SH-SY5Y (cell line): ENCODE results near the gene CYP2W1.

Source experiments
- GATA2 ChIP-seq: IDR thresholded peaks from 2 replicates; pipeline ENCODE4 v1.6.1; 2011; ENCODE audit warnings: mild to moderate bottlenecking, low read depth, low read length
- GATA3 ChIP-seq: IDR thresholded peaks from 2 replicates; pipeline ENCODE4 v1.6.1; 2011; ENCODE audit warnings: low read depth, mild to moderate bottlenecking, low read length, moderate library complexity

Gene CYP2W1

DNA sequence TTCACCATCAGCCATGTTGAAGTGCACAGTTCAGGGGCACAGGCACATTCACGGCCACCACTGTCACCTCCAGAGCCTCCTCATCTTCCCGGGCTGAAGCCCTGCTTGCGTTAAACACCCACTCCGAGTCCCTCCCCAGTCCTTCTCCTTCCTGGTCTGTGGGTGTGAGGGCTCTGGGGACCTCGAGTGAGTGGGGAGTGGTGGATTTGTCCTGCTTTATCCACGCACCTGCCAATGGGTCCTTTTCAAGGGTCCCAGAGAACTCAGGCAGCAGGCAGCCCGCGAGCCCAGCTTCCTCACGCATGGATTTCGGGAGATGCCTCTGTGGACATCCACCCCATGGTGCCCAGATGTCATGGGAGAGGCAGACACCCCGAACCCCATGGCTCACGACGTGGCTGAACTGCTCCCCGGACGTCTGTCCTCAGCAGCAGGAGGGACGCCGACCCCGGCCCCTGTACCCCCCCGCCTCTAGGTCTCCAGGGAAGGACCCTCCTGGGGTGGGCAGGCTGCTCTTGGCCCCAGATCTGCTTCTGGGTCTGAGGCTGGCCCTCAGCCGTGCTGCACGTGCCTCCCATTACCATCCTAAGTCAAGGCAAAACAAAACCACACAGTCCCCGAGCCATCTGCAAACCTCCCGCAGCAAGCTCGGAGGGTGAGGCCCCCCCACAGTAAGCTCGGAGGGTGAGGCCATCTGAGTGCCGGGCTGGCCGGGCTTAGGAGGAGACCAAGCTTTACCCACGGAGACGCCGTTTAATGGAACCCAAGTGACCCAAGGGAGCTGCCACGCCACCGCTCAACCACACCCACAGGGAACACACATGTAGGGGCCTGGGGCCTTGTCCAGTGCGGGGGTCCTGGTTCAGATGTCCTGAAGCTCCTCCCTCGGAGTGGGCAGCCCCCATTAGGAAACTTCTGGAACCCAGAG is 9.0 kb downstream of the CYP2W1 start:
- no peak for TF ChIP-seq GATA3
- no peak for TF ChIP-seq GATA2

DNA sequence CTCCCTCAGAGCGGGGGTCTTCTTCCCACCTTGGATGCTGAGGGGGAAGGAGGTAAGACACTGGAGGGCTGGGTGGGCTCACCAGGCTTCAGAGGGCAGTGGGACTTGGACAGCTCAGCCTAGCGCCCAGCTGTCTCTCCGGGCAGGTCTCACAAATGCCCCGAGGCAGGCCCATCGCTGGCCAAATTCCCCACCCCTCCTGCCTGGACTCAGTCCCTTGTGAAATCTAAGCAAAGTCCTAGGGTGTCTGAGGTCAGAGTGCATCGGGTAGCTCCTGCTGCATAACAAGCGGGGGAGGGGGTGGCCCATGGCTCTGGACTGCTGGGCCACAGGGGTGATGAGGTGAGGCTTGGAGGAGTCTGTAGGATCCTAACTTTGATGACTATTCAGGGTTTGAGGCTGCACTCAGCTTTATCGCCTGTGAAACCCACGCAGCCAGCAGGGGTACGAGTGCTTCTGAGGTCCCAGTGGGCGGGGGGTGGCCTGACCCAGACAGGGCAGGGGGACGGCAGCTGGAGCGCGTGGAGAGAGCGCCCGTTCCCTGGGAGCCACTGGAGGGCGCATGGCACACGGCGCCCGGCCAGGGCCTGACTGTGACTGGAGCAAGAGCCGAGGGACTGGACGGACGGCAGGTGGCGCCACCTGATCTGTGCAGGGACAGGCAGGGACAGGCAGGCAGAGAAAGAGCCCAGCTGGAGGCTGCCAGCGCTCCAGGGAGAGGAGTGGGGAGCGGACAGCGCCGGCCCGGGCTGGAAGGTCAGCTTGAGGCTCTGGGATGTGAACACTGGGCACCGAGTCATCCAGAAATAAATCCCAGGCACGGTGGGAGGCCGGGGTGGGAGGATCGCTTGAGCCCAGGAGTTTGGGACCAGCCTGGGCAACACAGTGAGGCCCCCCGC is 10.0 kb downstream of the CYP2W1 start:
- TF ChIP-seq GATA2 = no peak
- TF ChIP-seq GATA3 = no peak

DNA sequence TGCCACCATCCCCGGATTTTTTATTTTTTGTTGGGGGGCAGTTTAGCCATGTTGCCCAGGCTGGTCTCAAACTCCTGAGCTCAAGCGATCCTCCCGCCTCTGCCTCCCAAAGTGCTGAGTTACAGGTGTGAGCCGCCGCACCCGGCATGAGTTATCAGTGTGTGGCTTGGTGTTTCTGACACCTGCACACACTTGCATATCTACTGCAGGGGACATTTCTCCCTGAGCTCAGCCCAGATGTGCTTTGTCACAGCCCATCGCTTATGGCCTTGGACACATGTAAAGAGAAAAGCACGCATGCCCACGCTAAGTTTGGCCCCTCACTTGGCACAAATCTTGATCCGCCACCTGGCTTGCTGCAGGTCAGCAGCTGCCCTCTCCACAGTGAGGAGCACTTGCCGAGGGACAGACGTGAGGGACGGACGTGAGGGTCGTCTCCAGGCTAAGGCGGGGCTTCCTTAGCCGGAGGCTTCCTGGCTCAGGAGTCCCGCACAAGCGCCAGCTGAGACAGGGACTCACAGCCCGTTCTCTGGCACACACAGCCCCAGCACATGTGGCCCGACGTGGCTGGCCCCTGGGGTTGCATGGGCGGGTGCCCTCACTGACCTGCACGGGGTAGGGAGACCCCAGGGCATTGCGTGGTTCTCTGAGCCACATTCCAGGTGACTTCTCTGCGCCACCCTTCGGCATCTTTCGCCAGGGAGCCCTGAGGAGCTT is 11.8 kb downstream of the CYP2W1 start:
- TF ChIP-seq GATA3 (no peak), GATA2 (no peak)

DNA sequence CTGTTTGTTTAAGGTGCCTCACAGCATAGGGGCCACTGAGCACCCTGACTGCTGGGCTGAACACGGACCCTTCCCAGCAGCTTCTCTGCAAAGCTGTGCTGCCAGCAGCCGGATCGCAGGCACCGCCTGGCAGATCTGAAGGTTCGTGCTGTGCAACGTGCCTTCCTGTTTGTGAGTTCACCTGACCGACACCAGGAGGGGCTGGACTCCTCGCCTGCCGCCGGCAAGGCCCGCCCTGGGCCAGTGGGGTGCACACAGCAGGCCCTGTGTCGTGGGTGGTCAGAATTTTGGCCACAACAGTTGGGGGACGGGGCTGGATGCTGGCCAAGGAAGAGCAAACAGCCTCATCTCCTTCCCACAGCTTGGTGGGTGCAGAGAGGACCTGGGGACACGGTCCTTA is 12.6 kb downstream of the CYP2W1 start:
- TF ChIP-seq GATA3 (no peak), GATA2 (no peak)

DNA sequence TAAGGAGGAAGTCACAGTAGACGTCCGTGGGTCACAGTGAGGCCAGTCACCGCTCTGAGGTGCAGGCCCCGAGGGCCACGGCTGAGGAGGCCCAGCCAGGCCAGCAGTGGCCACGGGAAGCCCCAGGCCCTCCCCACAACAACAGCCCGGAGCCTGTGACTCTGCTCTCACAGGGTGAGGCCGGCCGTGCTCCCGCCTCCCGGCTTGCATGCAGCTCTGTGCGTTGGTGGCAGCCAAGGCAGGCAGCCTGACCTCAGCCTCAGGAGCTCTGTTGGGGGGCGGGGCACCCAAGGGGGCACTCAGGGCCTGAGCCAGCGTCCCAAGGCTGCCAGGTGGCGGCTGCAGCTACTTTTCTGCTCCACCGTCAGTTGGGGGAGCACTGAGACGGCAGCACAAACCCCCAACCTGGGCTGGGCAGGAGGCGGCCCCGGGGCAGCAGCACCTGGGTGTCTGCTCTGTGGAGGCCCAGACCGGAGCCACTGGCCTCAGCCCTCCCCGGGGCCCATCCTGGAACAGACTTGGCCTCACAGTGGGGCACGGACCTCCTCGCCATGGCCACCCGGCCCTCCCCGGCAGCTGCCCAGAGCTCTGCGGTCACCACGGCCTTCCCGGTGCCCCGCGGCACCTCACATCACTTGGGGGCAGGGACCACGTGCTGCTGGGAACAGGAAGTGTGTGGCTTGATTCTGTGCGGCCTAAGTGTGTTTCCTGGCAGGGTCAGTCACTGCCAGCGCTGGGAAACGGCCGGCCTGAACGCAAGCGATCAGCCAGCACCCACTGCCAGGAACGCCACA is 13.3 kb downstream of the CYP2W1 start:
- no peak for TF ChIP-seq GATA3
- TF ChIP-seq GATA2 = no peak

DNA sequence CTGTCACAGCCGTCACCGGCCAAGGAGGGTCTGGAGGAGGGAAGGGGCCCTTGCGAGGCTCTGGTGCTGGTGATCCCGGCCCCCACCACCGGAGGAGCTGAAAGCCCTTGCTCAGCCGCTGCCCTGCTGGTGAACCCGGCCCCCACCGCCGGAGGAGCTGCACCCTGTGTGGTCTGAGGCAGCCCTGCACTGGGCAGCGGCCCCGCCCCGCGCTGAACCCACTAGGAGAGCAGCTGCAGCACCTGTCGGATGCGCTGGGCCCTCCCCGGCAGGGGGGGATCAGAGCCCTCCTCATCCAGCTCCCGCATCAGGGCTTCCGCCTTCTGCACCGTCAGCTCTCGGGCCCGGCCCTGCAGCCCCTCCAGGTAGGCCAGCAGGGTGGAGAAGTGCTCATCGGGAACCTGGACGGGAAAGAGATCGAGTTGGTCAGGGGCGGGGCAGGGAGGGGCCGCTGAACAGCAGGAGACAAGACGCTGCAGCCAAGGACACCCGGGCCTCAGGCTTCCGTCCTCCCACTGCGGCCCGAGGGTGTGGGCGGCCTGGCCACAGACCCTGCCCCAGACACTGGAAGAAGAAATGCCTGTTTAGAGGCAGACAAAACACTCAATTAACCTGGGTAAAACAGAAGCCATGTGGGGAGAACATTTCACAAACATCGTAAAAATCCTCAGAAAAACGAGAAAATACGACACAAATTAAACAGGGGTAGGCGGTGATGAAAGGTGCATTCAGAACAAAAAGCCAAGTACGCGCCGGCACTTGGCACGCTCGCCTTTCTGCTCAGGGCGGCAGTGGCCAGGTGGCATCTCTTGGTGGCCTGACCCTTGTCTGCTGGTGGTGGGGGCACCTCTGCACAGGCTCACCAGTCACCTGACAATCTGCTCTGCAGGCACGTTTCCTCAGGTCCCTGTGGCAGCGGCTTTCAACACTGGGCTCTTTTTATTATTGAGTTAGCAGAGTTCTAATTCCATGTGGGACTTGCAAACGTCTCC is 14.7 kb downstream of the CYP2W1 start:
- TF ChIP-seq GATA2 (no peak), GATA3 (no peak)

DNA sequence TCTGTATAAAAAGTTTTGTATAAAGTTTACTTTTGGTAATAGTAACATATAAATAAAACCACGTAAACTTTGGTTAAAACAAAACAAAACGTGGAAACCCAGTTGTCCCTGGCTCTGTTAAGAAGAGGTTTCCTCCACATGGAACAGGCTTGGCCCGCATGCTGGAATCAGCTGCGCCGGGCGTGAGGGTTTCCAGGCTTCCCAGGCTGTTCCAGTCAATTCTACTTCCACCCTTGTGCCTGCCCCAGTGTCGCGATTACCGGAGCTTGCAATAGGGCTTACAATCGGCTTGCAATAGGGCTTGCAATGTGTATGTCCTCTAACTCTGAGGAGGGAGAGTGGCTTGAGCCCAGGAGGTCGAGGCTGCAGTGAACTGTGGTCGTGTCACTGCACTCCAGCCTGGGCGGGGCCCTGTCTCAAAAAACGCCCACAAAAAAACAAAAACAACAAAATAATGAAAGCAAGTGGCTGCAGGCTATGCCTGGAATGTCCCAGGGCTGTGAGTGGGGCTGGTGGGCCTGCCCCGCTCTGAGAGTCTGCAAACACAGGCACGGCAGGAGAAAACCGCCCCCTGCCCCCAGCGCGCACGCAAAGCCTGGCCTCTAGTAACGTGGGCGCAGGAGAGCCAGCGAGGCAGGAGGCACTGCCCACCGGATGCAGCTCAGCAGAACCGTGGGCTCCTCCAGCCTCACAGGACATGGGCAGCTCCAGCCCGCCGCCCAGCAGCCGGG is 16.3 kb downstream of the CYP2W1 start:
- no peak for TF ChIP-seq GATA3

DNA sequence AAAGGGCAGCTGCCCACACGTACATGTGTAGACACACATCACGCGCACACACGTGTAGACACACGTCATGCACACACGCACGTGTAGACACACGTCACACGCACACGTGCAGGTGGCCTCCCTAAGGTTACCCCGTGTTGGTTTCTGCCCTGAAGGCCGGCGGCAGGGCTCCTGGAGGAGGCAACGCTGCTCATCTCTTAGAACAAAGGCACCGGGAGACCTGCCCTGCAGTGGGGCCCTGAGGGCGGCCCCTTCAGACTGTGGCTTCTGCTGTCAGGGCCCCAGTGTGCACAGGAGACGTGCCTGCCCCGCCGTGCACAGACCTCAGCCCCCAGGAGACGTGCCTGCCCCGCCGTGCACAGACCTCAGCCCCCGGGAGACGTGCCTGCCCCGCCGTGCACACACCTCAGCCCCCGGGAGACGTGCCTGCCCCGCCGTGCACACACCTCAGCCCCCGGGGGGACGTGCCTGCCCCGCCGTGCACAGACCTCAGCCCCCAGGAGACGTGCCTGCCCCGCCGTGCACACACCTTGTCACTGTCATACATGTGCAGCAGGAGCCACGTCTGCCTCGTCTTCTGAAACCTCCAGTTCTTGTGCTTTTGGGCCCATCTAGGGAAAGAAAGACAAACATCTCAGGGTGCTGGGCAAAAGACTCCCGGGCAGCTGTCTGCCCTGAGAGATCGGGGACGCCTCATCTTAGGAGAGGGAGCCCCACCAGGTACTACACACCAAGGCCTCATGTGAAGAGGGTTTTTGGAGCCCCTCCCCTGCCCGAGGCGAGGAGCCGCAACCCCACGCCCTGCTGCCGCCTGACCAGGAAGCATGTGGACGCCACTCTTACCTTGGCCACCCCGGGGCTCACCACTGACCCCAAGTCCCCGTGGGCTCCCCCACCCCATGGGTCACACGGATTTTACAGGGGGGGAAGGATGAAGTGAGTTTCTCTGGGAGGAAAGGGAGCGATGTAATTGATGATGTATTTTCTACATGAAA is 17.3 kb downstream of the CYP2W1 start:
- TF ChIP-seq GATA3 = no peak

DNA sequence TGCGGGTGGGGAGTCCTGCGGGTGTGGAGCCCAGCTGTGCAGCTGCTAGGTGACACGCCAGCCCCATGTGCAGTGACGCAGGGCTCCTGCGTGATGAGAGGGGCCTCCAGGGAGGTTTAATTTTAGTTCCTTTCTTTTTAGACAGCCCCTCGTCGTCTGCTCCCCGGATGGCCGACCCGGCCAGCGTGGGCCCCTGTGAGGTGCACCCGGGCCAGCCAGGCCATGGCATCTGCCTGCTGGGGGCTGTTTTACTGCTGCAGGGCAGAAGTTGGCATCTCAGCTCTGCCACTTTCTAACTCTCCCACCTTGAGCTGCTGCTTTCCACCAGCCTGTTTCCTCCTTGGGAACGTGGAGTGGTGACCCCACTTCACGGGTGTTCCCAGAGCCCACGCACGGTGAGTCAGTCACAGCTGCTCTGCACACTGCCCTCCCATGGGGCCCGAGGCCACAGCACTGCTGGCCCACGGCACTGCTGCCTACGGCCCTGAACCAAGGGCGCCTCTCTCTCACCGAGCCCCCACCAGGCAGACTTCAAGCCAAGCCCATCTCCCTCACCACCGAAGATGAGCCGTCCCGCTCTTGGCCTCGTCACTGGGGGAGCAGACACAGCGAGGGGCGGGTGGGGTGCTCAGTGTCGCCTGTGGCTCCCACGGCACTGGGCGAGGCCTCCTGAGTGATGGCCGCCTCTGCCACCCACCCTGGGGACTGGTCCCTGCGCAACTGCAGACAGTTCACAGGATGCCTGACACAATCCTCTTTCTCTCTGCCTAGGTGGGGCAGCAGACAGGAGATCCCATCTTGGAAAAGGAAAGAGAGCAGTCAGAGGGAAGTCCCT is 21.3 kb downstream of the CYP2W1 start:
- TF ChIP-seq GATA3 (no peak), GATA2 (no peak)

DNA sequence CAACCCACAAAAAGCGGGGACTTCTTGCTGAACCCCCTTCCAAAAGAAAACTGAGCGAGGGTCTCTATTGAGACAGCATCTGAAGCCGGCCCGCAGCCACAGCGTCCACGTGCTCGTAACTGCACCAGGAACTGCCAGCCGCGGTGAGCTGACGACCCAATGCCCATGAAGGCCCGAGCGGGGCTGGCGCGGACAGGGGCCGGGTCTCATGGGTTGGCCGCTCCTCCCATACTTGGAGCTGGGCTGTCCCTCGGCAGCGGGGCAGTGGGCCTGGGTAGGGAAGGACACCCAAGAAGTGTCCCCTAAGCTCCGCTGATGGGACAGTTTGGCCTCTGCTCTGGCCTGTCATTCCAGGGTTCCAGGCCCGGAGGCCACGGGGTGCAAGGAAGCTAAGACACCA is 22.3 kb downstream of the CYP2W1 start:
- TF ChIP-seq GATA2 (no peak), GATA3 (no peak)

DNA sequence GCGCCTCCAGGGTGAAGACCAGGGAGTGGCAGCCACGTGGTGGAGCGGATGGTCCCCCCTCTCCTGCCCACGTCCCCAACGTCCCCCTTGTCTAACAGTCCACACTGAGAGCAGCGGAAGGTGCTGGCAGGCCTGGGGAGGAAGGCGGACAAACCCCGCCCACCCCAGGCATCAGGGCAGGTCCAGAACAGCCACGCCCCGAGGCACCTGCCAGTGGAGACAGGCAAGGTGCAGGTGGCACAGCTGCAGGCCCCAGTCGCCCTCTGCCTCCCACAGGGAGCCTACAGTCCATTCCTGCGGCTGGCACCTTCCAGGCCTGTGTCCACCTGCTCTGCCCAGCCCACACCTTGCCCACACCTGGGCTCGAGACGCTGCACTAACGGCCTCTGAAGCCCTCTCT is 24.9 kb downstream of the CYP2W1 start:
- TF ChIP-seq GATA2 (no peak), GATA3 (no peak)
